GM12878 (cell line): ENCODE results near the gene SEC24C.
"Not testable (repeated sequence)": the region's sequence is repeated elsewhere in the genome, so short reads cannot be mapped to it uniquely, and the experiment has no call there.

ENCODE experiments used
- CEBPB ChIP-seq, 2 experiments: fragments of 150-350 bp in 1 of 2; IDR thresholded peaks; 2 replicates each; pipeline ENCODE4 v1.6.1; 2012 to 2014; ENCODE audit warnings: low read depth in 2 of 2, low read length in 2 of 2, borderline replicate concordance in 1 of 2, inconsistent platforms in 1 of 2
- MEF2A ChIP-seq: IDR thresholded peaks from 2 replicates; pipeline ENCODE4 v1.6.1; 2011; ENCODE audit warnings: low read depth, mild to moderate bottlenecking, low read length, moderate library complexity; ENCODE audit not compliant: insufficient read depth
- PAX8 ChIP-seq: fragments of 450-650 bp; IDR thresholded peaks from 2 replicates; pipeline ENCODE4 v1.6.1; 2017; ENCODE audit warnings: mild to moderate bottlenecking, moderate library complexity
- PBX3 ChIP-seq: IDR thresholded peaks from 2 replicates; pipeline ENCODE4 v1.6.1; 2011; ENCODE audit warnings: mild to moderate bottlenecking, low read depth, low read length, moderate library complexity; ENCODE audit not compliant: insufficient replicate concordance
- POLR2A ChIP-seq: IDR thresholded peaks from 2 replicates; pipeline ENCODE4 v1.6.1; 2011; ENCODE audit warnings: low read depth, mild to moderate bottlenecking, low read length
- USF2 ChIP-seq: IDR thresholded peaks from 2 replicates; pipeline ENCODE4 v1.6.1; 2011; ENCODE audit warnings: low read depth, low read length, improper control_type of control experiment, borderline replicate concordance
- TF ChIP-seq, protein P1 (sequence below): fragments of 450-650 bp; IDR thresholded peaks from 2 replicates; pipeline ENCODE4 v1.6.1; 2016; ENCODE audit warnings: mild to moderate bottlenecking
- TF ChIP-seq, protein P2 (sequence below), 3 experiments: IDR thresholded peaks in 2 of 3; conservative IDR thresholded peaks in 1 of 3; 2 replicates each; pipeline ENCODE4 v1.5.1; 2011; ENCODE audit warnings: low read depth in 3 of 3, low read length in 3 of 3, mild to moderate bottlenecking in 3 of 3, control low read depth in 2 of 3, moderate library complexity in 2 of 3, inconsistent platforms in 1 of 3, mixed read lengths in 1 of 3; ENCODE audit not compliant: control insufficient read depth in 2 of 3, insufficient read depth in 1 of 3; ENCODE audit errors: extremely low read depth in 1 of 3

- not testable (repeated sequence) for TF ChIP-seq CEBPB (IDR thresholded peaks at IDR 0.05; ENCODE audit: borderline replicate concordance in 1 of 2, low read depth in 2 of 2, low read length in 2 of 2); PAX8; PBX3; MEF2A; USF2; POLR2A
- TF ChIP-seq, protein P1, sequence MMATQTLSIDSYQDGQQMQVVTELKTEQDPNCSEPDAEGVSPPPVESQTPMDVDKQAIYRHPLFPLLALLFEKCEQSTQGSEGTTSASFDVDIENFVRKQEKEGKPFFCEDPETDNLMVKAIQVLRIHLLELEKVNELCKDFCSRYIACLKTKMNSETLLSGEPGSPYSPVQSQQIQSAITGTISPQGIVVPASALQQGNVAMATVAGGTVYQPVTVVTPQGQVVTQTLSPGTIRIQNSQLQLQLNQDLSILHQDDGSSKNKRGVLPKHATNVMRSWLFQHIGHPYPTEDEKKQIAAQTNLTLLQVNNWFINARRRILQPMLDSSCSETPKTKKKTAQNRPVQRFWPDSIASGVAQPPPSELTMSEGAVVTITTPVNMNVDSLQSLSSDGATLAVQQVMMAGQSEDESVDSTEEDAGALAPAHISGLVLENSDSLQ, result not testable (repeated sequence)
- TF ChIP-seq, protein P2, sequence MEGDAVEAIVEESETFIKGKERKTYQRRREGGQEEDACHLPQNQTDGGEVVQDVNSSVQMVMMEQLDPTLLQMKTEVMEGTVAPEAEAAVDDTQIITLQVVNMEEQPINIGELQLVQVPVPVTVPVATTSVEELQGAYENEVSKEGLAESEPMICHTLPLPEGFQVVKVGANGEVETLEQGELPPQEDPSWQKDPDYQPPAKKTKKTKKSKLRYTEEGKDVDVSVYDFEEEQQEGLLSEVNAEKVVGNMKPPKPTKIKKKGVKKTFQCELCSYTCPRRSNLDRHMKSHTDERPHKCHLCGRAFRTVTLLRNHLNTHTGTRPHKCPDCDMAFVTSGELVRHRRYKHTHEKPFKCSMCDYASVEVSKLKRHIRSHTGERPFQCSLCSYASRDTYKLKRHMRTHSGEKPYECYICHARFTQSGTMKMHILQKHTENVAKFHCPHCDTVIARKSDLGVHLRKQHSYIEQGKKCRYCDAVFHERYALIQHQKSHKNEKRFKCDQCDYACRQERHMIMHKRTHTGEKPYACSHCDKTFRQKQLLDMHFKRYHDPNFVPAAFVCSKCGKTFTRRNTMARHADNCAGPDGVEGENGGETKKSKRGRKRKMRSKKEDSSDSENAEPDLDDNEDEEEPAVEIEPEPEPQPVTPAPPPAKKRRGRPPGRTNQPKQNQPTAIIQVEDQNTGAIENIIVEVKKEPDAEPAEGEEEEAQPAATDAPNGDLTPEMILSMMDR (IDR thresholded peaks at IDR 0.05 in 2 of 3, conservative IDR thresholded peaks at IDR 0.05 in 1 of 3; ENCODE audit: control insufficient read depth in 2 of 3, extremely low read depth in 1 of 3, insufficient read depth in 1 of 3, low read depth in 3 of 3, low read length in 3 of 3), result not testable (repeated sequence)
These were observed 28.7 kb upstream of the SEC24C start for GRCh38 chr10:73715179-73716156.
